Effector memory CD4-positive, alpha-beta T cell (primary cell): ENCODE results near the gene TTC34.
"Not testable (repeated sequence)": the region's sequence is repeated elsewhere in the genome, so short reads cannot be mapped to it uniquely, and the experiment has no call there.

ENCODE experiments used
- DNase-seq, 3 donors: peaks; one replicate each; pipeline ENCODE4 v3.0.0-alpha.2; 2020
- H3K27ac ChIP-seq: 2 replicates; pipeline ENCODE4 v1.7.0; 2013; ENCODE audit warnings: mild to moderate bottlenecking, low read length, moderate library complexity; ENCODE audit not compliant: insufficient read depth, poor library complexity, severe bottlenecking
- H3K27me3 ChIP-seq: replicated peaks from 2 replicates; pipeline ENCODE4 v1.7.0; 2013; ENCODE audit warnings: mild to moderate bottlenecking, low read length; ENCODE audit not compliant: insufficient read depth, control insufficient read depth, poor library complexity, severe bottlenecking
- H3K36me3 ChIP-seq: 2 replicates; pipeline ENCODE4 v1.7.0; 2013; ENCODE audit warnings: mild to moderate bottlenecking, low read length, moderate library complexity; ENCODE audit not compliant: control insufficient read depth, insufficient read depth
- H3K4me1 ChIP-seq: 2 replicates; pipeline ENCODE4 v1.7.0; 2013; ENCODE audit warnings: low read length, mild to moderate bottlenecking; ENCODE audit not compliant: control insufficient read depth, insufficient read depth, poor library complexity, severe bottlenecking
- H3K4me3 ChIP-seq: 2 replicates; pipeline ENCODE4 v1.7.0; 2013; ENCODE audit warnings: low read length, low read depth, mild to moderate bottlenecking; ENCODE audit not compliant: insufficient read depth, poor library complexity, severe bottlenecking
- H3K9me3 ChIP-seq: 2 replicates; pipeline ENCODE4 v1.7.0; 2013; ENCODE audit warnings: mild to moderate bottlenecking, low read length, moderate library complexity; ENCODE audit not compliant: control insufficient read depth

Gene TTC34

DNA sequence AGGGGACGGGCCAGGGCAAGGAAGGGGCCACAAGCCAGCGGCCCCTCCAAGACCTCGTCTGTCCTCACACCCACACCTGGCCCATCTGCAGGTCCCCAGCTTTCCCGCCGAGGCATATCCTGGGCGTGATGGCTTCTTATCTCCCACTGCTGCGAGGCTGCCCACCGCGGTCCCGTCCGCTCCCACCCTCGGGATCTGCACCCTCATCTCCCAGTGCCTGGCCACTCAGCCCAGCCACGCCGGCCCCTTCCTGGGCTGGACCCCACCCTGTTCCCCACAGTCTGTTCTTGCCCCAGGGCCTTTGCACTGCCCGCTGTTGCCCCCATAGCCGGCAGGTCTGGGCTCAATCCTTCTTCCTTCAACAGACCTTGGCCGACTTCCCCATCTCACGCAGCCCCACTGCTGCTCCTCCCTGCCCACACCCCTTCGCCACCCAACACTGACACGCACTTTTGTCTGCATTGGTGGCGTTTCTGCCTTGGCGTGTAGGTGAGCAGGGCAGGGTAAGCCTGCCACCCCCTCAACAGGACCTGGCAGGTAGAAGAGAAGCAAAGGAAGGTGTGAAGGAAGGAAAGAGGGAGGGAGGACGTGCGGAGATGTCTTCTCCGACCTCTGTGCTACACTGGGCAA is 4.4 kb upstream of the TTC34 start:
- DNase-seq, result no peak
- Histone ChIP-seq H3K27ac (no peak overlapping the region), H3K9me3 (no peaks in the 10 kb centered on the region), H3K27me3 (peaks cover 4% of the 10 kb centered on the region), H3K4me1 (peaks cover 6% of the 10 kb centered on the region), H3K36me3 (no peaks in the 10 kb centered on the region), H3K4me3 (no peak overlapping the region)

DNA sequence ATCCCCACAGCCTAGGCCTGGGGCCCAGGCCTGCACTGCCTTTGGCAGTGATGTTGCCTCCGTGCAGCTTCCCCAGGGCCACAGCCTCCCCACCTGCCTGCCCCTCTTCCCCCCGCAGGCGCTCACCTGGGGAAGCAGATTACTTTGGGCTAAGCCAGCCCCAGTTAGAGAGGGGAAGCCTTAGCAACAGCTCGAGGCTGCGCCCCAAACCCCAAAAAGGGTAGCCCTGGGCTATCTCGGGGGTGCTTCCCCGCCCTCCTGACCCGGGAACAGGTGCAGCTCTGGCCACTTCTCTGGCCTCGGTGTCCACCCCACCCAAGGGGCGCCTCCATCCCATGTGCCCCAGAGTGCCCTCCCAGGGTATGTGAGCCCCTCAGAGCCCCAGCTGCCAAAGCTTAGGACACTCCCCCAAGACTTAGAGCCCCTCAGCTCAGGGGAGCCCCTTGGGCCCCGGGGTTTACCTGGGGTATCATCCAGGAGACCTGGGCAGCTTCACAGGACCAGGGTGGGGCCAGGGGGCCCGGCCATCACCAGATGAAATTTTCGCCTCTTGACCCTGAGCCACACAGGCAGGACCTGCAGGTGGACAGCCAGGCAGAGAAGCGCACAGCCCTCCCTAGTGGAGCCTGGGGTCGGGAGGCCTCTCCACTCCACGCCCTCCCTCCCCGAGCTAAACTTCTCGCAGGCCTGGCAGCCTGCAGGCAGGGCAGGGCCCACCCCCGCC is 3.3 kb upstream of the TTC34 start:
- Histone ChIP-seq H3K36me3 (no peaks in the 10 kb centered on the region), H3K27me3 (peaks cover 4% of the 10 kb centered on the region), H3K27ac (no peak overlapping the region), H3K9me3 (no peaks in the 10 kb centered on the region), H3K4me3 (no peak overlapping the region), H3K4me1 (peaks cover 6% of the 10 kb centered on the region)
- no peak for DNase-seq

DNA sequence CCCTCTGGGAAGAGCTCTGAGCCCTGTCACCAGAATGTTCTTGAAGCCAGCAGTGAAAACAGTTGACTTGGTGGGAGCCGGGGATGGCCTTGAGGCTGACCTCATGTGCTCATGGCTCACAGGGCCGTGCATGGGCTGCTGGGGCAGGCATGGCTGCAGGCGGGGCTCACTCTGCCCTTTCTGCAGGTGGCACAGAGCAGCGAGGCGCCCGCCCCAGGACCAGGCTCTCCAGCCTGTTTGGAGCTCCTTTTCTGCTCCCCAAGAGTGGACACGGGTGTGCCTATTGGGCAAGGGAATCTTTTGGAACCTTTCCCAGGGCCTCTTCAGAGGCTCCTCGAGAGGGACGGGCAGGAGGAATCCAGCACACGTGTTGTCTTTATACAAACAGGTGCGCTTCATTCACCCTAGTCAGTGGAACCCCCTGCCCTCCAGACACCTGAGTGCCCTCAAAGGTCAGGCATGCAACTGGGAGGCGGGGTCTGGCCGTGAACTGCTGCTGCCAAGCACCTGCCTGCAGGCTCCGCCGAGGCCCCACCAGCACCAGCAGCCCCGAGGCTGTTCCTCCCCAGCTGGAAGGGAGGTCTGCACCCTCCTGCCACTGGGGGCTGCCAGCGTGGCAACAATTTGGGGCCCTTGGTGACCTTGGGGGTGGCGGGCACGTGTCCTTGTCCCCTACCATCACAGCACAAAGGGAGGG is 2.6 kb upstream of the TTC34 start:
- H3K4me1 ChIP-seq, result peaks cover 6% of the 10 kb centered on the region
- DNase-seq, result no peak
- no peak overlapping the region for H3K4me3 ChIP-seq
- H3K36me3 ChIP-seq, result no peaks in the 10 kb centered on the region
- H3K27me3 ChIP-seq, result peaks cover 4% of the 10 kb centered on the region
- no peak overlapping the region for H3K27ac ChIP-seq
- no peaks in the 10 kb centered on the region for H3K9me3 ChIP-seq

DNA sequence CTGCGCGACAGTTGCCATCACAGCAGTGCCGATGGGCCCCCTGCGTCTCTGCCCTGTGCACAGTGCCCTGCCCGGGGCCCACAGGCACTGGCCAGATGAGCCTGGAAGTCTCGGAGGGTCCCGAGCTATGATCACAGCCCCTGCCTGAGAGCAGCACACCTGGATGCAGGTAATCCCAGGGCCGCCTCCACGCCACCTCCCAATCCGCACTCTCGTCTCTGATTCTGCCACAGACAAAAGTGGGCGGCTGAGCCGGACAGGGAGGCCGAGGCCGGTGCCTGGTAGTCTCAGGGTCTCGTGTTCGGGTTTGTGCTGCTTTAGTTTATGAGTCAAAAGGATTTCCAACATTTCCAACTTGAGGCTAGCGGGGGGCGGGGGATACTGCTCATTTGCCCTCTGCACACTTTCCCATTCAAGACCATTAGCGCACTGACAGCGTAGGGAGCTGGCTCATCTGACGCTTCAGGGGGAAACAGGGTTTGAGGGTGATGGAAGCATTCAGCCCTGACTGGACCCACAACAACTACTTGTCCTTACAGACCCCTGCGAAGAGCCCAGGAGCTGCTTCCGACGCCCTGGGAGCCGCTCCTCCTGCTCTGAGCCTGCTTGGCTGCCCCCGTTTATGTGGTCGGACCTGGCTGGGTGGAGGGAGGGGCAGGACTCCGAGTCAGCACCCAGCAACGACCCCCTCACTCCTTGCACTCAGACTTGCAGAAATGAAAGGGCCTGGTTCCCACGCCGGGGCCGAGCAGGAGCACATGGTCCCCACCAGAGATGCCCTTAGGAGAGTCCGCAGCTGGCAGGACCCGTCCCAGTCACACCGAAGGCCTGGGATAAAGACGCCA is 1.8 kb upstream of the TTC34 start:
- no peak overlapping the region for H3K27ac ChIP-seq
- H3K4me1 ChIP-seq, result peaks cover 6% of the 10 kb centered on the region
- H3K4me3 ChIP-seq, result no peak overlapping the region
- H3K9me3 ChIP-seq, result no peaks in the 10 kb centered on the region
- H3K27me3 ChIP-seq, result peaks cover 4% of the 10 kb centered on the region
- DNase-seq, result no peak
- H3K36me3 ChIP-seq, result no peaks in the 10 kb centered on the region

DNA sequence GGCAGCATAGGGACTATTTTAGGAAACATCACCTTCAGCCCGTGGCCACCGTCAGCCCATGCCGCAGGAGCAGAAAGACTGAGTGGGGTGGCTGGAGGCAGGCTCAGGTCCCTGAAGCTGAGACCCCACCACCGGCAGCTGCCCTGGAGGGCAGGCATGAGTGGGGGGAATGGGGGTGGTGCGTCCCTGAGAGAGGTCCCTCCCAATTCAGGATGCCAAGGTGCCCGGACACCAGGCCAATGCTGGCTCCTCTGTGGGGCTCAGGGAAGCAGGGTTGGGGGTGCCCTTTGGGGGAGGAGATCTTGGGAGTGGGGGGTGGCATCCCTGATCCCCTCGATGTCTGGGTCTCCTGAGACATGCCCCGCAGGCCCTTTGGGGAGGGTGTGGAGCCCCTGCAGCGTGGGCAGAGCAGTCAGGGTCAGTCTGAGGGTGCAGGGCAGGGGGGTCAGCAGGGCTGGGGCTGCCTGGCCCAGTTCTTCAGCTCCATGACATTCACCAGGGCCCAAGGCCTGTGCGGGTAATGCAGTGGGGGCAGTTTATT is 998 bp upstream of the TTC34 start:
- peaks cover 4% of the 10 kb centered on the region for H3K27me3 ChIP-seq
- H3K9me3 ChIP-seq, result no peaks in the 10 kb centered on the region
- no peak overlapping the region for H3K4me3 ChIP-seq
- no peaks in the 10 kb centered on the region for H3K36me3 ChIP-seq
- no peak for DNase-seq
- H3K4me1 ChIP-seq, result peaks cover 6% of the 10 kb centered on the region
- H3K27ac ChIP-seq, result no peak overlapping the region

DNA sequence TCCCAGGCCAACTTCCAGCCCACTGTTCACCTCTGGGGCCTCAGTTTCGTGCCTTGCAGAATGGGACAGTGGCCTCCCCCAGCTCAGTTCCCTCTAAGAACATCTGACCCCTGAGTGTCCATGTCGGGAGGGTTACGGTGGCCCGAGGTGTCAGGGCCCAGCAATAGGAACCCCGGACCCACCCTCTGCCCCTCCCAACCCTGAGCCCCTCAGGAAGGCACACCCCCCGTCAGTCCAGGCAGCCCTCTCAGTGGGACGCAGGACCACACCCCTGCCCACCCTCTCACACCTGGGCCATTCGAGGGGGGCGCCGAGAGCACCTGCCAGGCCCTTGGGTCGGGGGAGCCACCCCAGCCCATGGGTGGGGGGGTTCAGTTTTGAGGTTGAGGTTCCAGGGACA is 447 bp downstream of the TTC34 start:
- no peak for DNase-seq
- H3K9me3 ChIP-seq, result no peaks in the 10 kb centered on the region
- no peak overlapping the region for H3K4me3 ChIP-seq
- no peaks in the 10 kb centered on the region for H3K36me3 ChIP-seq
- peaks cover 4% of the 10 kb centered on the region for H3K27me3 ChIP-seq
- H3K27ac ChIP-seq, result no peak overlapping the region
- H3K4me1 ChIP-seq, result peaks cover 6% of the 10 kb centered on the region

DNA sequence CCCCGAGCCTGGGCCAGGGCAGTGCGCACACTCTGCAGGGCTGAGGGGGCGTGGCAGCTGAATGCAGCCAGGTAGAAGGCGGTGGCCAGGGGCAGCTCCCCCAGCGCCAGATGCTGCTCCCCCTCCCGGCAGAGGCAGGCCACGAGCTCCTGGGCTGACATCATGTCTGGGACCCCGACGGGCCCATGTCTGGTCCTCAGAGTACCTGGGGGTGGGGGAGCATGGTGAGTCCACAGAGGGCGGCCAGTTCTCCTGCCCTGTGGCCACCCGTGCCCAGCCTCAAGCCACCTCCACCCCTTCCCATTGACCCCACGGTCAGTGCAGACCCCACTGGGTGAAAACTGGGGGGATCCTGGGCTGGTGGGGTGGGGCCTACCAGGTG is 838 bp downstream of the TTC34 start:
- Histone ChIP-seq H3K36me3 (no peaks in the 10 kb centered on the region), H3K9me3 (no peaks in the 10 kb centered on the region), H3K4me3 (no peak overlapping the region), H3K27ac (no peak overlapping the region), H3K4me1 (peaks cover 6% of the 10 kb centered on the region), H3K27me3 (peaks cover 4% of the 10 kb centered on the region)
- DNase-seq, result no peak

DNA sequence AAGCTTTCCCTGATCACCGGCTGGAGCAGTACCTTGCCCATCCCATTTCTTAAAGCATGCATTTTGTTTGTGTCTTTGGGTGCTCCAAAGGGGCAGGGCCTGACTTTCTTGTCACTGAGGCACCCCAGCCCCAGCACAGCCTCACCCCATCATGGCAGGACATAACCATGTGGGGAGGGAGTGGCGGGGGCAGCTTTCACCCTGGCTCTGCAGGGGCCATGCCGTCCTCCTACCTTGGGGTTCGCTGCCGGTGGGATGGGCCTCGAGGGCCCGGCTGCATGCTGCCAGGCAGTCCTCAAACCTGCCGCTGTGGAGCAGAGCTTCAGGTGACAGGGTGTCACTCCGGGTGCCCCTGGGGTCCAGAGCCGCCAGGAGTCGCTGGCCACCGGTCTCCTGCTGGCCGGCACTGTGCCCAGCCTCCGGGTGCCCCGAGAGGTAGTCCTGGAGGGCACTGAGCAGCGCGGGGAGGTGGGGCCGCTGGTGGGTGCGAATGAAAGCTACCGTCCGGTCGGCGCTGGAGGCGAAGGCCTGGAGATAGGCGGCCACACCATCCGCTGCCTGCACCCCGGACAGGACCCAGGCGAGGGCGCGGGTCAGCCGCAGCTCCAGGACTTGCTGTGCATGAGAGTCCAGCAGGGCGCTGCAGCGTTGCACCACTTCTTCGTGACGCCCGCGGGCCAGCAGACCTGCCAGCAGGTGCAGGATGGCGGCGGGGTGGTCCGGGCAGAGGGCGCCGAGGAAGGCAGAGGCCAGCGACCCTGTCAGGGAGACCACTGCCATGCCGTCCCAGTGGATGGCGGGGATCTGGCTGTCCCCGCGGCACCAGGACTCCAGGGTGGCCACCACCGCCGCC is 1.5 kb downstream of the TTC34 start:
- H3K27me3 ChIP-seq, result no peaks in the 10 kb centered on the region
- no peak overlapping the region for H3K4me3 ChIP-seq
- H3K9me3 ChIP-seq, result no peaks in the 10 kb centered on the region
- no peaks in the 10 kb centered on the region for H3K36me3 ChIP-seq
- H3K4me1 ChIP-seq, result peaks cover 6% of the 10 kb centered on the region
- no peak overlapping the region for H3K27ac ChIP-seq
- no peak for DNase-seq

DNA sequence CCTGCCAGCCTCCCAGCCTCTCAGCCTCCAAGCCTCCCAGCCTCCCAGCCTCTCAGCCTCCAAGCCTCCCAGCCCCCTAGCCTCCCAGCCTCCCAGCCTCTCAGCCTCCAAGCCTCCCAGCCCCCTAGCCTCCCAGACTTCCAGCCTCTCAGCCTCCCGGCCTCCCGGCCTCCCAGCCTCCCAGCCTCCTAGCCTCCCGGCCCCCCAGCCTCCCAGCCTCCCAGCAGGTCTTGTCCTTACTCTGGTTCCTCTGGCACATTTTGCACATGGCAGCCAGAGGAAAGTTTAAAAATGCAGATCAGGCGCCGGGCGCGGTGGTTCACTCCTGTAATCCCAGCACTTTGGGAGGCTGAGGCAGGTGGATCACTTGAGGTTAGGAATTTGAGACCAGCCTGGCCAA is 2.5 kb downstream of the TTC34 start:
- not testable (repeated sequence) for H3K4me1 ChIP-seq, H3K27ac ChIP-seq, H3K36me3 ChIP-seq, DNase-seq, H3K4me3 ChIP-seq, H3K27me3 ChIP-seq, H3K9me3 ChIP-seq
